CMK (cell line): ENCODE measurements around the gene STUM.

Source experiments
- DNase-seq: peaks from one replicate; pipeline ENCODE4 v3.0.0-alpha.2; 2010; ENCODE audit warnings: low read depth

The STUM gene

DNA sequence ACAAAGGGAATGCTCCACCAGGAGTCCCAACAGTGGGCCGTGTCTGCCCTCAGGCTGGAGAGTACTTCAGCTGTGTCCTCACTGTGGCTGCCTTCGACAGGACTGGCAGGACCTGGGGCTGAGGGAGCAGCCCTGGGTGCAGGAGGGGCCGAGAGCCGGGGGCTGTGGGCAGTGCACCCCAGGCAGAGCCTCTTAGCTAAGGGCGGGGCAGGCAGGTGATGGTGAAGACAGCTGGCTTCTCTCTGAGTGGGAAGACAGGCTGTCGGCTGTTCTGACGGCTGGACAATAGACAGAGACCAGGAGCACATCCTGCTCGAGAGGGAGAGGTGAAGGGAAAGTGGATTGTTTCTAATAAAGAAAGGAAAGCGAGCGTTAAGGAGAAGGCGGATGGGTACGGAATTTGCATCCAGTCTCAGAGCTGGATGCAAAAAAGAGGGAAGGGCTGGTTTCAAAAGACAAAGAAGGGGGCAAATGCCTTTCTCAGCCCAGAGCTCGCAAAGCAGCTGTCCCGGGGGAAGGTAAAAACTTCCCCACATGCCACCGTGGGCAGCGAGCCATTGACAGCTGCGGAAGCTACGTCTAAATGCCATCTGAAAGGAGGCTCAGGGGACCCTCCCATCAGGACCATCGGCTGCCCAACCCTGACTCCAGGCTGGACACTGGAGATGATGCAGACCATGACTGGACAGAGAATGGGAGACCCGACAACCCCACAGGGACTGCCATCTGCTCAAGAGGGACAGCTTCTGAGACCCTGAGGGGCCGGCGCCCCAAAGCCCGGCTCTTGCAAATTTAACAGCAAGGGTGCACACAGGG, 92.0 kb downstream of the STUM start:
- DNase-seq, result no peak

DNA sequence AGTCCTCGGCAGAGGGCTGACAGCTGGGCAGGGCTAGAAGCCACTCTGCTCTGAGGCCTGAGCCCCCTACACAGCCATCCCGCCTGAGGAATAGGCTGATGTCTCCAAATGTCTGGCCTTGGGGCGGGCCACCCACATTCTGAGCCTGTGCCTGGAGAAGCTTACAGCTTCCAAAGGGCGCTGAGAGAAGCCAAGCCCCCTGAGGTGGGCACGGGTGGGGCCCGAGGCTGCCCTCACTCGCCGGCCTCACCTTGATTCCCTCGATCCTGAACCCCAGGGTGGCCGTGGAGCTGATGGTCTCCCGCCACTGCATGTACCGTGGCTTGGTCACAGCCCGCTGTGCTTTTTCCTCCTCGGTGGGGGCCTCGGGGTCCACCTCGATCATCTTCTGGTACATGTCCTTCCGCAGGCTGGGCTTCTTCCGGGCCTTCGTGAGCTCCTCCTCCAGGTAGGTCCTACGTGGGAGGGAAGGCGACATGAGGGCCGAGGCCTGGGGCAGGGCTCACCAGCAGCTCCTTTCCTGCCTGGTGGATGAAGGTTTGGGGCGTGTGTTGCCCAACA, 93.2 kb downstream of the STUM start:
- DNase-seq, result no peak

DNA sequence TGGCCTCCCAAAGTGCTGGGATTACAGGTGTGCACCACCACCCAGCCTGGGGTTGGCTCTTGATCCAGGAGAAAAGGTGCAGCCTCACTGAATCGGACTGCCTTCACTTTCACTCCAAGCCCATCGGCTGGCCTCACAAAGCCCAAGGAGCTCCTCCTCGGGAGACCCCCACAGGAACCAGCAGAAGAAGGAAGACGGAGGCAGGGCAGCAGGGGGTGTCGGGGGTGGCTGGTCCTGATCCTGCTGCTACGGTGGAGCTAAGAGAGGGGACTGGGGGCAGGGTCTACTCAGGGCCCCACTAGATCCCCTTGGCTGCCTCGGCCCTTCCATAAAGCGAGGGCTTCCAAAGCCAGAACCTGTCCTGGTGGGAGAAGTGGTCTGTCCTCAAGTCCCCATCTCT, 93.9 kb downstream of the STUM start:
- DNase-seq, result no peak

DNA sequence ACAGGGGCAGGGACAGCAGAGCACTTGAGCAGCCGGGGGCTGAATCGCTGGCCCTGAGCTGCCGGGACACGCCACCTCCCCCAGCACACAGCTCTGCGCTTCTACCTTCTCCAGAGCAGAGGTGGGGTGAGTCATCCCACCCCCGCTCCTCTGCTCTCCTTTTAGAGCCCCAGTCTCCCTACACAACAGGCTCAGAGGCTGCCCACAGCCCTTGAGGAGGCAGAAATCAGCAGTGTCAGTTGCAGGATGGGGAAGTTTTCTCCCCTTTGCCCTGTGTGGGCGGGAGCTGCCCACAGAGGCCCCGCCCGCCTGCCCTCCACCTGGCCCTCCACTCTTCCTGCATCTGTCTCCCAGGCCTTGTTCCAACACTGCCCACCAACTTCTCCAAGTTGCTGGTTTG, 94.6 kb downstream of the STUM start:
- DNase-seq, result no peak

DNA sequence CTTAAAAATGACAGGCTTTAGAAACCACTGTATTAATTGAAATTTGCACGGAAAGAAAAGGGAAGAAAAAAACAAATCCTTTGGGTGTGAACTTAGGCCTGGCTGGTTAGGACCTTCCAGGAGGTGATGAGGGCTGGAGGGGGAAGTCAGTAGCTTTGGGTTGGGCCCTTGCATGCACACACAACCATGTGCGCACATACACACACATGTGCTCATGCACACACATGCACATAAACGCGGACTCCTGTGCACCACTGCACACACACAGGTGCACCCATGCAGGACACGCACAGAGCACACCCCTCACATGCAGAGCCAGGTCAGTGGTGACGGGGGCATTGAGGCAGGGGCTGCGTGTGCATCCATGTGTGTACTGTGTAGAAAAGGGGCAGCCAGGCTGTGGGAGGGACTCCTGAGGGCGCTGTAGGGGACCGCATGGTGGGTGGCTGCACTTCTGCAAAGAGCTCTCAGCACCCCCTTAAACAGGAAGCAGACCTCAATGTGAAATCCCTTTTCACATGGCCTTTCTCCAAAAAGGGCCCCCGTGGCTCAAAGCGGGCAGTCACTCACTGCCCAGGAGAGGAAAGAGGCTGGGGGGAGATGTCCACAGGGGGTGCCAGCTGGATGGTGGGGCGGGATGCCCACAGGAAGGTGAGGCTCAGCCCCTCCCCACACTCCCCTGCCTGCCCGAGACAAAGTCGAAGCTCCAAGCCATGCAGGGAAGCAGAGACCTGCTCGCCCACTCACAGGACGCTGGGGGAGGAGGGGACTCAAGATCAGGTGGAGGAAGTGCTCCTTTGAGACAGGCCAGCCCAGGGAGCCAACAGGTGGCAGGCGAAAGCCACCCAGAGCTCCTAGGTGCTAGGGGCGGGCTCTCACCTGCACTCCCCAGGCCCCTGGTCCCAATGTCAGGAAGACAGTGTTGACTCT, 95.3 kb downstream of the STUM start:
- DNase-seq, result no peak

DNA sequence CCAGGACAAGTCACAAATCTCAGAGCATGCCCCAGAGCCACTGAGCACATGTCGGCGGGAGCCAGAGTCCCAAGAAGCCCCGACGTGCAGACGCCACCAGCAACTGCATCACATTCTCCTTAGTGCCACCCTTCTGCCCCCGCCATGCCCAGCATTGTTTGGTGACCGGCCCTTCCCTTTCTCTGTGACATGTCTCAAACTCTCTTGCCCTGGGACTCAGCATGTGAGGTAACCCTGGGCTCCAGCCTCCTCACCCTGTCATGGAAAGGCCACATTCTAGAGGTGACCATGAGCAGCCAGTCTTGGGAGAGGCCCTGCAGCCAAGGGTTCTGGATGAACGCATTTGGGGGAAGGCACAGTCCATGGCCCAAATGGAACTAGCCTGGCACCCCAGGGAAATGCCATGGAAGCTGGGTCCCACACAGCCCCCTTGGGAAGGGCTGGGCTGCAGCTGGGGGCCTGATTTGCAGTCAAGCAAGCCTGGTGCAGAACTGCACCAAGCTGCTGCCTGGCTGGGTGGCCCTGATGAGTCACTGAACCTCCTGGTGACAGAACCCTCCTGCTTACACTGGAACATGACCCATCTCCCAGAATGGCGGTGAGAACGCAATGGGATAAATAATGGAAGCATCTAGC, 96.1 kb downstream of the STUM start:
- DNase-seq, result no peak

DNA sequence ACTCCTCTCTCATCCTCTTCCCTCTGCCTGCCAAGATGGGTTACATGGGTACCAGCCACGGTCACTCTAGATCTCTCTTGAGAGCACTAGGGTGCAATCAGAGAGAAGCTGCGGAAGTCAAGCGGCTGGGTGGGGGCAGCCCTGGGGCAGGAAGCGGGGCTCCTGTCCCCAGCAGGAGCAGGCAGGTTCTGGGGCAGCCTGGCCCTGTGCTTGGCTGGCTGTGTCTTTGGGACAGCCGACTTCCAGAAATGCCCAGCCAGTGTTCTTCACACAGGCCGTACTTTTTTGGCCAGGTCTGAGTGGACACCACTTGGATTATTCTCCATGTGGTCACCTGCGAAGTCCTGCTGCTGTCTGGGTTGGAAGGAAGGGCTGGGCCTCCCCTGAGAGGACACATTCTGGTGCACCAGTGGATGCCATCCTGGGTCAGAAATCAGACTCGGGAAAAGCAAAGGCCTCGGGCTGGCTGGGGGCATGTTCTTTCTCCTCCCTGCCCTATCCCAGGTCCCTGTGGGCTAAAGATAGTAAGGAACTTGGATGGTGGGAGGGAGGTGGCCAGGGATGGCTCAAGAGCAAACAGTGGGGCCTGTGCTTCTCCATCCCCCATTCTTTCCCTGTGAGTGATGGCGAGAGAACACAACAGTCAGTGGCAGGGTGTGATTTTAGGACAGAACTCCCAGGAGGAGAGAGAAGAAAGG, 96.9 kb downstream of the STUM start:
- no peak for DNase-seq

DNA sequence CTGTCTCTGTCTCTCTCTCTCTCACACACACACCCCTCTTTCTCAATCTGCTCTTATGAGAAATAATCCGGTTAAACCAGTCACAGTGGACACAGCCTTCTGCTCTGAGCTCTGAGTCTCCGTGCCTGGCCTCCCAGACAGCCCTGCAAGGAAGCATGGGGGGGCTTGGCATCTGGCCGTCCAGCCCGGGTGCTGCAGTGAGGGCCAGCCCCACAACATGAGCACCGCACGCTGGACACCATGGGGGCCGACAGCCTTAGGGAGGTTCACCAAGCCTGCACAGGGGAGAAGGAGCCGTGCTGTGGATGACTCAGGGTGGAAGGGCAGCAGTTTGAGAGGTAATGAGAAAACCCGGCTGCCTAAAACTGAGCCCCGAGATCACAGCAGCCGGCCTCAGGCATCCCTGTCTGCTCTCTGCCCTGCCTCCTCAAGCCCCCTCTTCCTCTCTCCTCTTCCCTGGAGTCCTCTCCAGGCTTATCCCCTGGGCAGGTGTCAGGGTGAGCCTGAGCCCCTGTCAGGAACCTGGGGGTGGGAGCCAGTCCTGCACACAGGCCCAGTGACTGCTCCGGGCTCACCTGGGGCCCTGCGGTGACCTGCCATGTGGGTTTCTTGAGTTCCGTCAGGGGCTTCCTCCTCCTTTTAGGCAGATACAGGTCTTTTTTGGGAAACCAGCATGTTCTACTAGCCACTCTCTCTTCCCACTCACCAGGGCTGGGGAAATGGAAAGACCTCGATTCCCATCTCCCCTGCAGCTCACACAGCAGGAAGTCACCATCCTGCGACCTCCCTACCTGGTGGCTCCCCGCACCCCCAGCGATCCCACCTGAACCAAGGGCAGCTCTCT, 97.7 kb downstream of the STUM start:
- DNase-seq, result no peak

DNA sequence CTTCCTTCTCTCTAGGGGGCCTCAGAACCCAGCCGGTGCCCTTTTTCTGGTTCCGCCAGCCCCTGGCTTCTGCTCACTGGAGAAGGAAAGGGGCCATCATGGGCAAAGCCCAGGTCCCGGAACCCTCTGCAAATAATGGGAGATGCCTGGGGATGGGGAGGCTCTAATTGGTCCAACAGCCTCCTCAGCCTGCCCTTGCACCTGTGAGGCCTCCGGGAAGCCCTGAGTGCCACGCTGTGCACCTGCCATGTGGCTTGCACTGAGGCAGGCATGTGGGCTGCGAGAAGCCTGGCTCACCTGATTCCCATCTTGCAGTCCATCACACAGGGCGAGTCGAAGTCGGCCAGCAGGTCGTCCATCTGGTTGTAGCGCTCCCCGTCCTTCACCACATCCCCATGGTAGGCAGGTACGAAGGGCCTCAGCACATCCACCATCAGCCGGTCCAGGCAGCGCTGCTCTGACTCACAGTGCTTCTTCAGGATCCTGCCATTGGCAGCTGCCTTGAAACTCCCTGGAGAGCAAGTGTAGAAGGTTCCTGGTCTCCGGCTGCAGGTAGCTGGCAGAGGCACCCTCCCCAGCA, 98.4 kb downstream of the STUM start:
- no peak for DNase-seq

DNA sequence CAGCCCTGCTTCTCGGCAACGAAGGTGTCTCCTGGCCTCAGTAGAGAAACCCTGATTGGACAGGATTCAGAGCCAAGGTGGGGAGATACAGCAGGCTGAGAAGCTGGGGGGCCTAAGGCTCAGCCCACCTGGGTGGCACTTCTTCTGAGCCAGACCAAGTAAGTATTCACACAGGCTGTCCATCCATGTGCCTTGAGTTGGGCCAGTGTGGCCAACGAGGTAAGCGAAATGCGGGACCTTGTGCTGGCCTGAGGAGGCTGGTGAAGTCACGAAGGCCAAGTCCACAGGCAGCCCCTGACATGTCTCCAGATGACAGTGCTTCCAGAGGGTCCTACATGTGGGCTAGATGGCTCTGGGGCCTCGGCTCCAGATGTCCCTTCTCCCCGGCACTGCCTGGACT, 99.2 kb downstream of the STUM start:
- no peak for DNase-seq

DNA sequence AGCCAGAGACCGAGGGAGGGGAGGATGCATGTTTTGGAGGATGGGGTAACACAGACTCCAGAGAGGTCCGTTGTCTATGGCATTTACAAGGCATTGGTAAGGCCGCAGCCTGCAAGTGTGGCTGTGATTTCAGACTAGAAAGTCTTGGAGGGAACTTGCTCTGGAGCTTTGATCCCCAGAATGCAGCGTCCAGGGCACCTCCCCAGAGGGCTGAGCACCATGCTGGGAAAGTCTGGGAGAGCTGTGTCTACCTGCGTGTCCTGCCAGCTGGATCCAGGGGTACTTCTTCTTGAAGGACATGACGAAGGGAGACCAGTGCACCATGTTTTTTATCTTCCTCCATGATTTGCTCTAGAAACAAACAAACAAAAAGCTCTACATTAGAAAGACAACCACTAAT, 99.9 kb downstream of the STUM start:
- DNase-seq, result no peak

DNA sequence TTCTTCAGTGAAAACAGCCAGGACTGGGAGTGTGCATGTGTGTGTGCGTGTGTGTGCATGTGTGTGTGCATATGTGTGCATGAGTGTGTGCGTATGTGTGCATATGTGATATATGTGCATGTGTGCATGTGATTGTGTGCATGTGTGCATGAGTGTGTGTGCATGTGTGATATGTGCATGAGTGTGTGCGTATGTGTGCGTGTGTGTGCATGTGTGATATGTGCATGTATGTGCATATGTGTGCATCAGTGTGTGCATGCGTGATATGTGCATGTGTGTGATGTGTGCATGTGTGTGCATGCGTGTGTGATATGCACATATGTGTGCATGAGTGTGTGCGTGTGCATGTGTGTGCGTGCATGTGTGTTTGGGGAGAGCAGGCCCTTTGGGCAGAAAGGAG, 100.7 kb downstream of the STUM start:
- no peak for DNase-seq

DNA sequence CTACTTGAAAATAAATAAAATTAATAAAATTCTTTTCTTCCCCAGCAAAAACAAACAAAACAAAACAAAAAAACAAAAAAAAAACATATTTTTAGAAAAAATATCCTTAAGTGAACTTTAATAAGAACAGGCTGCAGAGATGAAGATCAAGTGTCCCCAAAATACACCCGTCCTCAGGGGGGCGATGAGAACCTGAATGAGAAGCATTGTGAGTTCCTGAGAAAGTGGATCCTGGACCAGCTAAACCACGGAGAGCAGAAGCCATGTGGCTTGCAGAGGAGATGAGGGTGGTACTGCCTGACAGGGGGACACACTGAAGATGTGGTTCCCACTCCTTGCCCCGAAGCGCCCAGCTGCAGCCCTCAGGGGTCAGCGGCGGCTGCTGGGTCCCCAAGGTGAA, 101.2 kb downstream of the STUM start:
- peak; percentile 62 for DNase-seq

DNA sequence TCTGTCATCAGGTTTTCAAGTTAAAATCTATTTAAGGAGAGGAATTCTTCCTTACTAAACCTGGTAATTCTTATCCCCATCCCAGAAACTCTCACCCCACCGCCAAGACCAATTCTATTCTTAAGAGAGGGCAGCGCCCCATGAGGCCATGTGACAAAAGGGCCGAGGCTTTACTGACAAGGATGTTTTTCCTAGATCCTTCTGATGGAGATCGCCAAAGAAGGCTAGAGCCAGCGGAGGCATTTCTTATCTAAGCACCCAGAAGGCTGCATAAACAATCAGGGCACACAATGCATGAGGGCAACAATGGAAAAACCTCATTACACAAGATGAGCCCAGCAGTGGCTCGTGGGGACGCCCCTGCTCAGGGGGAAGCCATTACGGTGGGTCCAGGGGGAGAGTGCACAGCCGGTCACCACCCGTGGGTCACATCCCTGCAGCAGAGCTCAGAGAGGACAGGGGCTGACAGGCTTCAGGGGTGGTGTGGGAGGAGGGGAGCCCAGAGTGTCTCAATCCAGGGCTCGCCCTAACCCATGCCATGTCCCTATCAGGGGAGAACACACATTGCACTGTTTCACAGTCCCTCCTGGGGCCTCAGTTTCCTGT, 101.8 kb downstream of the STUM start:
- DNase-seq, result peak; percentile 85

DNA sequence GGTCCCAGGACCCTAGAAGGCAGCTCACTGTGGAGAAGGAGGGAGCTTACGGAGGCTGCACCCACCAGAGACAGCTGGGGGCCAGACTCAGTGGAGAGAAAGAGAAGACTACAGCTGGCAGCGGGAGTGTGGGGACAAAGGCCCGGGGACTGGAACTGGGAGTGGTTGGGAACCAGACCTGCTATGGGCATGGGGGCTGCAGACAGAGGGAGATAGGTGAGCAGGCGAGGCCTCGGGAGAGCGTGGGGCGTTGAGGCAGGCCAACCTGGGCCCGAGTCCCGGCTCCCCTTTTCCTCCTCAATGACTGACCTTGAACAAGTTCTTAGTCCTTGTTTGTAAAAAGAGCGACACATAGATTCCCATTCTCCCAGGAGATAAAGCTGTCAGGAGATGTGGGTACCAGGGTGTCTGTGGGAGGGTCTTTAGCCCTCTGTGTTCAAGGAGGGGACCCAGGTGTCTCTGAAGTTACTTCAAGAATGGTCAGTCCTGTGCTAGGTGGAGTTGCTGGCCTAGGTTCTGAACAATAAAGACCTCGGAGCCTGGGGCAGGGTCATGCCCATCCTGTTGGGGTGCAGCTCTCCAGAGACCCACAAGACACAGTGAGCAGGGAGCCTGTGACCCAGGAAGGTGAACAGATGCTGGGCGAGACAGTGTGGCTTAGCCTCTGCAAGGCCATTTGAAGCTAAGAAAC, 102.6 kb downstream of the STUM start:
- DNase-seq, result no peak

DNA sequence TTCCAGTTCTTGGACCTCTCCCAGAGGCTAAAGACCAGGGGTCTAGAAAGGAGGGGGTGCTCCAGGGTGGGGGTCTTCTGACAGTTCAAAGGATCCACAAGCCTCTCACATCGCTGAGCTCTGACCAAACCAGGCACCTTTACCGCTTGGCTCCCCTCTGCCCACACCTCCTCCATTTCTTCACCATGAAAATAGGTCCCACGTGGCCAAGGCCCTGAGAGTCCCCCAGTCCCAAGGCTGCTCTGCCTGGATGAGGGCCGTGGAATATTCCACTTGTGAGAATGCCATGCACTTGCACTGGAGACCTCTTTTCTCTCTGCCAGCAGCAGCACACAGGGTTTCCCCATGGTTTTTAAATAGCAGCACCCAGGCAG, 103.2 kb downstream of the STUM start:
- DNase-seq, result no peak

DNA sequence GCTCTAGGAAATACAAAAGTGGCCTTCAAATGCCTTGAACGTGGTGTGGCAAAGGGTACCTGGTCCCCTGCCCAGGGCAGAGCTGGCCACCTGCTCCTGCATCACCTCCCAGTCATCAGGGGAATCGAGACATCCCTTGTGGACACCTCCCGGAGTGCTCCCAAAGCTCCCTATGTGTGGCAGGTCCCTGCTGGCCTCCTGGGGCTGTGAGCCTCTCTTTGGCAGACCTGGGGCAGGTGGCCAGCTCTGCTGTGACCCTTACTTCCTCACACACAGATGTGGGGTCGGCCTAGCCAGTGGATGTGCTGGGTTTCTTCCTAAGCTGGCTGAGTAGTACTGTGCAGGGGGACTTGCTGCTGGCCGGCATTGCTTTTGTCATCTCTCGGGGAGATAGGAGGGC, 104.0 kb downstream of the STUM start:
- no peak for DNase-seq

DNA sequence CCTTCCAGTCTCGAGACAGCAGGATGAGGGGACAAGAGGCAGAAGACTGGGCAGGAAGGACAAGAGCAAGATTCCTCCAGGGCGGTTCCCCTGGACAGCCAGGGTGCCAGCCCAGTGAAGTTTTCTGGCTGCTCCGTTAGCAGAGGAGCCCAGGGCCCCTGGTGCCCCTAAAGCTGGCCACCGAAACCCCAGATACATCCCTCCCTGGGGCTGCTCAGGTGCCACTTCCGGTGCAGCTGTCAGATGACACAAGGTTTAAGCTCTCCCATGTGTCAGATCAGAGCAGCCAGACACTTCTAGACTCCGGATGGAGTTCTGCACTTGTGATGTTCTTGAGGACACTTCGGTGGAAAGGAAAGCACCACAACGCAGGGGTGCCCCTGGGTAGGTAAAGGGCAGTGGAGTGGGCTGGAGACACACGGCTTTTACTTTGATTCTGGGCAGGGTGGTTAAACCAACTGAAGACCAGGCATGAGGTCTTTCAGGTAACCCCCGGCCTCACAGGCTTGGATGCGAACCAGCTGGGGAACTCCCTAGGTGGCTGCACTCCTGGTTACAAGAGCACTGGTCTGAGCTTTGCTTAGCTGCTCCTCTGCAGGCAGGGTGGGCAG, 104.9 kb downstream of the STUM start:
- DNase-seq, result no peak

DNA sequence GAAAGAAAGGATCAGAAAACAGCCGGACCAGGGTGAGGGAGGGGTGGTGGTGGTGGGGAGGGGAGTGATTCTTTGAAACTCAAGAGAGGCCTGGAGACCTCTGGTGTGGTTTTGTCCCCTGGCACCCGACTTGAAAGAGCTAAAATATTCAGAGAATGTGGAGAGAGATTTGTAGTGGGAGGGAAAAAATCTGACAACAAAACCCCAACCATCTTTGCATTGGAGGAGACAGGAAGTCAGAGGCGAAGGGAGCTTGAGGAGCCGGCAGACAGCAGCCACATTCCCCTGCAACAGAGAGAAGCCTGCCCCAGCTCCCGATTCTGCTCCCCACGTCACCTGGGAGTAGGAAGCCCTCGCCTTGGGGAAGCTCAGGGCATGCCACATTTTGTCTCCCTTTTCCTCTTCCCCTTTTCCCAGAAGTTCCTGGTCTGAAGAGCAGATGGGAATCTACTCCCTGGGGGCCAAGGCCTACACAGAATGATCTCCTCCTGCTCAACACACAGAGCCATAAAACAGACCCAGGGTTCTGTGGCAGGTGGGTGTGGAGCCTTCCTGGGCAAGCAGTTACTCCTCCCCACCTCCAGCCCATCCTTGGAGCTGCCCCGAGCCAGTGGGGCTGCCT, 105.6 kb downstream of the STUM start:
- DNase-seq, result no peak
